Measurements from ENCODE around the gene RPGR.
A peak's percentile ranks its signal among the peaks of the same experiment; 100 is the strongest.

RPGR gene

GRCh38 chrX:38262715-38263620 is 64.3 kb downstream of the RPGR start:
- no peak for DNase-seq (ENCODE audit: low spot score)

- peak; percentile 4 for DNase-seq (ENCODE audit: low spot score)
Observed at GRCh38 chrX:38260231-38260630, 67.1 kb downstream of the RPGR start.

- DNase-seq (ENCODE audit: low spot score) = no peak
Observed at GRCh38 chrX:38256019-38256418, 71.3 kb downstream of the RPGR start.

- no peak for DNase-seq (ENCODE audit: low spot score)
Observed at GRCh38 chrX:38249965-38250364, 77.3 kb downstream of the RPGR start.

- DNase-seq (ENCODE audit: low spot score) = no peak
Observed at GRCh38 chrX:38247051-38247450, 80.3 kb downstream of the RPGR start.

- no peak for DNase-seq (ENCODE audit: low spot score)
Observed at GRCh38 chrX:38240541-38240940, 86.8 kb downstream of the RPGR start.

- no peak for DNase-seq (ENCODE audit: low spot score)
Observed at GRCh38 chrX:38236901-38237615, 90.3 kb downstream of the RPGR start.

GRCh38 chrX:38233891-38234667 is 93.2 kb downstream of the RPGR start:
- DNase-seq (ENCODE audit: low spot score) = no peak

- no peak for DNase-seq (ENCODE audit: low spot score)
Observed at GRCh38 chrX:38232079-38232686, 95.1 kb downstream of the RPGR start.

GRCh38 chrX:38225093-38225492 is 102.2 kb downstream of the RPGR start:
- no peak for DNase-seq (ENCODE audit: low spot score)

- no peak for DNase-seq (ENCODE audit: low spot score)
Observed at GRCh38 chrX:38224160-38224559, 103.1 kb downstream of the RPGR start.

- no peak for DNase-seq (ENCODE audit: low spot score)
Observed at GRCh38 chrX:38221391-38221929, 105.8 kb downstream of the RPGR start.

- no peak for DNase-seq (ENCODE audit: low spot score)
Observed at GRCh38 chrX:38220415-38221390, 106.6 kb downstream of the RPGR start, which contains the start of gene SRPX. TSS of gene SRPX (minus strand) at chrX:38220871. CDS start at chrX:38220792, 79 bp downstream.

- DNase-seq (ENCODE audit: low spot score) = no peak
Observed at GRCh38 chrX:38220024-38220414, 107.3 kb downstream of the RPGR start.
